OCI-LY3 (cell line): ENCODE results near the gene KIAA1328.
"Not testable (repeated sequence)": the region's sequence is repeated elsewhere in the genome, so short reads cannot be mapped to it uniquely, and the experiment has no call there.

ENCODE experiments used
- H2AFZ ChIP-seq: fragments of 200-600, 300-600 bp; shearing (Covaris generic); 2 replicates; pipeline ENCODE4 v1.6.0; 2014; ENCODE audit warnings: antibody characterized with exemption, low read depth, low read length
- H3K27ac ChIP-seq: fragments of 200-600, 300-600 bp; sonication (generic); 2 replicates; pipeline ENCODE4 v1.5.1; 2014; ENCODE audit warnings: mild to moderate bottlenecking, low read length, moderate library complexity, mixed read lengths
- H3K27me3 ChIP-seq: fragments of 200-600, 300-600 bp; sonication (generic); 2 replicates; pipeline ENCODE4 v1.6.1; 2014; ENCODE audit warnings: low read depth, low read length, mixed read lengths
- H3K36me3 ChIP-seq: fragments of 200-600, 300-600 bp; sonication (generic); replicated peaks from 2 replicates; pipeline ENCODE3; 2014; ENCODE audit warnings: low read depth, low read length, mixed read lengths
- H3K4me1 ChIP-seq: fragments of 300-600, 200-600 bp; sonication (generic); 2 replicates; pipeline ENCODE4 v1.6.1; 2014; ENCODE audit warnings: low read length, mixed read lengths
- H3K4me2 ChIP-seq: fragments of 200-600, 300-600 bp; sonication (generic); 2 replicates; pipeline ENCODE4 v1.6.1; 2014; ENCODE audit warnings: low read length, mixed read lengths
- H3K4me3 ChIP-seq: fragments of 300-600, 200-600 bp; sonication (generic); 2 replicates; pipeline ENCODE4 v1.5.1; 2014; ENCODE audit warnings: antibody characterized with exemption, mild to moderate bottlenecking, low read length, moderate library complexity
- H3K79me2 ChIP-seq: fragments of 300-600, 200-600 bp; shearing (Covaris generic); 2 replicates; pipeline ENCODE4 v1.6.1; 2014; ENCODE audit warnings: mild to moderate bottlenecking, low read length, mixed read lengths
- H3K9ac ChIP-seq: fragments of 300-600, 200-600 bp; shearing (Covaris generic); 2 replicates; pipeline ENCODE4 v1.6.0; 2014; ENCODE audit warnings: mild to moderate bottlenecking, low read length, moderate library complexity
- H3K9me3 ChIP-seq: fragments of 200-600, 300-600 bp; shearing (Covaris generic); 2 replicates; pipeline ENCODE4 v1.6.1; 2014; ENCODE audit warnings: low read length, mixed read lengths; ENCODE audit not compliant: insufficient read depth
- H4K20me1 ChIP-seq: fragments of 200-600, 300-600 bp; sonication (generic); 2 replicates; pipeline ENCODE4 v1.6.1; 2016; ENCODE audit warnings: low read length, mixed read lengths; ENCODE audit not compliant: insufficient read depth
- CTCF ChIP-seq: fragments of 200-600, 300-600 bp; sonication (generic); IDR thresholded peaks from 2 replicates; pipeline ENCODE4 v1.5.1; 2014; ENCODE audit warnings: antibody characterized with exemption, low read length, low read depth
- EZH2phosphoT487 ChIP-seq: fragments of 200-600 bp; shearing (Covaris generic); IDR thresholded peaks from 2 replicates; pipeline ENCODE4 v1.6.1; 2018; ENCODE audit warnings: antibody characterized with exemption, mixed run types, low read depth

KIAA1328 gene

GRCh38 chr18:36867056-36867455 is 38.1 kb downstream of the KIAA1328 start:
- TF ChIP-seq EZH2phosphoT487, result no peak
- TF ChIP-seq CTCF, result no peak
- no peak overlapping the region for H3K9ac ChIP-seq
- no peaks in the 10 kb centered on the region for H3K27me3 ChIP-seq
- no peaks in the 10 kb centered on the region for H3K36me3 ChIP-seq
- no peak overlapping the region for H2AFZ ChIP-seq
- H3K4me2 ChIP-seq, result no peak overlapping the region
- no peaks in the 10 kb centered on the region for H3K4me1 ChIP-seq
- no peaks in the 10 kb centered on the region for H3K9me3 ChIP-seq
- H3K27ac ChIP-seq, result no peak overlapping the region
- no peaks in the 10 kb centered on the region for H3K79me2 ChIP-seq
- H4K20me1 ChIP-seq, result no peaks in the 10 kb centered on the region
- H3K4me3 ChIP-seq, result no peak overlapping the region

- H2AFZ ChIP-seq, result no peak overlapping the region
- no peaks in the 10 kb centered on the region for H3K9me3 ChIP-seq
- H3K79me2 ChIP-seq, result no peaks in the 10 kb centered on the region
- H3K27ac ChIP-seq, result no peak overlapping the region
- H4K20me1 ChIP-seq, result no peaks in the 10 kb centered on the region
- H3K27me3 ChIP-seq, result no peaks in the 10 kb centered on the region
- no peak for TF ChIP-seq EZH2phosphoT487
- TF ChIP-seq CTCF, result no peak
- H3K4me1 ChIP-seq, result no peaks in the 10 kb centered on the region
- H3K9ac ChIP-seq, result no peak overlapping the region
- H3K4me3 ChIP-seq, result no peak overlapping the region
- H3K4me2 ChIP-seq, result no peak overlapping the region
- H3K36me3 ChIP-seq, result no peaks in the 10 kb centered on the region
Measured at GRCh38 chr18:36871801-36872200, 42.9 kb downstream of the KIAA1328 start.

GRCh38 chr18:36872329-36872728 is 43.4 kb downstream of the KIAA1328 start:
- Histone ChIP-seq H3K79me2 (no peaks in the 10 kb centered on the region), H3K4me3 (no peak overlapping the region), H3K27me3 (no peaks in the 10 kb centered on the region), H3K4me2 (no peak overlapping the region), H3K4me1 (no peaks in the 10 kb centered on the region), H2AFZ (no peak overlapping the region), H3K9me3 (no peaks in the 10 kb centered on the region), H3K36me3 (no peaks in the 10 kb centered on the region), H3K9ac (no peak overlapping the region), H3K27ac (no peak overlapping the region), H4K20me1 (no peaks in the 10 kb centered on the region)
- no peak for TF ChIP-seq EZH2phosphoT487
- TF ChIP-seq CTCF, result no peak

GRCh38 chr18:36873826-36874225 is 44.9 kb downstream of the KIAA1328 start:
- not testable (repeated sequence) for H3K4me2 ChIP-seq, H3K9me3 ChIP-seq, H3K36me3 ChIP-seq, H3K9ac ChIP-seq, H3K4me1 ChIP-seq, H4K20me1 ChIP-seq, H3K27ac ChIP-seq, H3K79me2 ChIP-seq, H3K27me3 ChIP-seq, H3K4me3 ChIP-seq, H2AFZ ChIP-seq

GRCh38 chr18:36879796-36880195 is 50.9 kb downstream of the KIAA1328 start:
- not testable (repeated sequence) for H3K79me2 ChIP-seq, H3K27ac ChIP-seq, H4K20me1 ChIP-seq, H3K36me3 ChIP-seq, H2AFZ ChIP-seq, H3K27me3 ChIP-seq, H3K4me1 ChIP-seq, H3K4me3 ChIP-seq, H3K9me3 ChIP-seq, H3K4me2 ChIP-seq, H3K9ac ChIP-seq
